CD1c-positive myeloid dendritic cell (primary cell): ENCODE measurements around the gene PELI2.

Experiments
- DNase-seq: peaks from one replicate; pipeline ENCODE4 v3.0.0-alpha.2; 2016; ENCODE audit errors: extremely low spot score

The PELI2 gene

GRCh38 chr14:56244138-56244789 lies 126.1 kb downstream of the PELI2 start:
- peak; percentile 51 for DNase-seq

- no peak for DNase-seq
Observed at GRCh38 chr14:56247495-56248200, 129.4 kb downstream of the PELI2 start.

- no peak for DNase-seq
Observed at GRCh38 chr14:56248442-56248841, 130.2 kb downstream of the PELI2 start.

GRCh38 chr14:56261046-56261445 lies 142.8 kb downstream of the PELI2 start:
- no peak for DNase-seq

GRCh38 chr14:56262530-56262929 lies 144.3 kb downstream of the PELI2 start:
- no peak for DNase-seq

GRCh38 chr14:56268039-56268438 lies 149.8 kb downstream of the PELI2 start:
- no peak for DNase-seq

- DNase-seq: no peak
Observed at GRCh38 chr14:56268673-56269072, 150.5 kb downstream of the PELI2 start.

GRCh38 chr14:56270921-56271320 lies 152.7 kb downstream of the PELI2 start:
- no peak for DNase-seq

GRCh38 chr14:56271970-56272369 lies 153.8 kb downstream of the PELI2 start:
- DNase-seq: no peak

- no peak for DNase-seq
Observed at GRCh38 chr14:56273155-56273554, 154.9 kb downstream of the PELI2 start.

- no peak for DNase-seq
Observed at GRCh38 chr14:56273951-56274350, 155.7 kb downstream of the PELI2 start.

- DNase-seq: no peak
Observed at GRCh38 chr14:56274556-56274955, 156.3 kb downstream of the PELI2 start.

- peak; percentile 28 for DNase-seq
Observed at GRCh38 chr14:56276108-56276507, 157.9 kb downstream of the PELI2 start.

- no peak for DNase-seq
Observed at GRCh38 chr14:56278383-56278782, 160.2 kb downstream of the PELI2 start.

GRCh38 chr14:56280843-56281242 lies 162.6 kb downstream of the PELI2 start:
- DNase-seq: no peak

GRCh38 chr14:56282179-56282578 lies 164.0 kb downstream of the PELI2 start:
- DNase-seq: no peak

GRCh38 chr14:56284641-56285040 lies 166.4 kb downstream of the PELI2 start:
- no peak for DNase-seq

GRCh38 chr14:56289155-56289554 lies 170.9 kb downstream of the PELI2 start:
- DNase-seq: no peak

GRCh38 chr14:56290195-56290594 lies 172.0 kb downstream of the PELI2 start:
- no peak for DNase-seq

- DNase-seq: no peak
Observed at GRCh38 chr14:56292970-56293369, 174.8 kb downstream of the PELI2 start.

GRCh38 chr14:56293506-56293905 lies 175.3 kb downstream of the PELI2 start:
- no peak for DNase-seq

GRCh38 chr14:56294128-56294527 lies 175.9 kb downstream of the PELI2 start:
- DNase-seq: no peak

GRCh38 chr14:56295743-56296142 lies 177.5 kb downstream of the PELI2 start:
- no peak for DNase-seq

- DNase-seq: no peak
Observed at GRCh38 chr14:56297449-56297848, 179.2 kb downstream of the PELI2 start.
